GM12878 (cell line): ENCODE data around the gene SORCS2. TPM values are rescaled to one million over a fixed set of nuclear protein-coding genes. Genes with fewer than 3 reads are reported as not detected.

Experiments used
- ATAC-seq: fragments of 200-7000 bp; cut with Tn5 transposase; 3 replicates; pipeline ENCODE4 v1.9.1; 2020; ENCODE audit warnings: mild to moderate bottlenecking, moderate library complexity
- BruUV-seq: library from RNA; stranded (reverse); fragments of 400-500 nt; replicated peaks from 2 replicates; lab custom pipeline; 2021; lab: Mats Ljungman, UMichigan
- CTCF ChIA-PET: fragments of 300-600 bp; sonication (Branson Sonifier 250); formaldehyde crosslinking; extraction: SDS; loops from one replicate; lab custom pipeline; 2021; ENCODE audit warnings: inconsistent platforms; lab: Yijun Ruan, JAX
- POLR2A ChIA-PET: fragments of 350-600 bp; formaldehyde crosslinking; extraction: SDS; loops from one replicate; lab custom pipeline; 2021; ENCODE audit warnings: inconsistent platforms; lab: Charles Lee
- RAD21 ChIA-PET: fragments of 300-600 bp; sonication (Branson Sonifier 250); formaldehyde crosslinking; loops from one replicate; lab custom pipeline; 2023; ENCODE audit warnings: antibody characterized with exemption; ENCODE audit not compliant: unreplicated experiment; lab: Charles Lee
- SMC1A ChIA-PET: fragments of 300-600 bp; sonication (Branson Sonifier 250); formaldehyde crosslinking; loops from one replicate; lab custom pipeline; 2023; ENCODE audit not compliant: unreplicated experiment, uncharacterized antibody; lab: Charles Lee
- DNase-seq: peaks from one replicate; pipeline ENCODE4 v3.0.0-alpha.2; 2011; ENCODE audit warnings: low read depth, low spot score
- FAIRE-seq: peaks from 3 replicates; lab custom pipeline; 2011; peaks lifted over from hg19 to GRCh38; lab: Jason Lieb, UNC
- H2AFZ ChIP-seq: 2 replicates; pipeline ENCODE4 v1.6.0; 2011; ENCODE audit warnings: low read depth, low read length, control low read depth; ENCODE audit not compliant: control insufficient read depth
- H3K27ac ChIP-seq: 2 replicates; pipeline ENCODE4 v1.5.1; 2011; ENCODE audit warnings: control low read depth; ENCODE audit not compliant: control insufficient read depth, insufficient read depth
- H3K27me3 ChIP-seq, 2 experiments: replicated peaks in 1 of 2; 2 replicates each; pipeline versions ENCODE4 v1.6.0 to v1.6.1; 2011; ENCODE audit warnings: low read length in 1 of 2; ENCODE audit not compliant: control insufficient read depth in 2 of 2, insufficient read depth in 2 of 2
- H3K36me3 ChIP-seq, 2 experiments: 2 replicates each; pipeline ENCODE4 v1.5.1; 2011; ENCODE audit warnings: low read length in 1 of 2; ENCODE audit not compliant: control insufficient read depth in 2 of 2, insufficient read depth in 2 of 2
- H3K4me1 ChIP-seq: 2 replicates; pipeline ENCODE4 v1.6.1; 2011; ENCODE audit warnings: mild to moderate bottlenecking, low read length, moderate library complexity, mixed read lengths; ENCODE audit not compliant: control insufficient read depth, insufficient read depth
- H3K4me2 ChIP-seq: 2 replicates; pipeline ENCODE4 v1.6.0; 2011; ENCODE audit warnings: control low read depth; ENCODE audit not compliant: control insufficient read depth, insufficient read depth
- H3K4me3 ChIP-seq: fragments of 200-600 bp; sonication (generic); 2 replicates; pipeline ENCODE4 v1.5.1; 2016
- H3K79me2 ChIP-seq: 2 replicates; pipeline ENCODE4 v1.6.0; 2011; ENCODE audit warnings: low read length; ENCODE audit not compliant: control insufficient read depth, insufficient read depth
- H3K9ac ChIP-seq: 2 replicates; pipeline ENCODE4 v1.8.0; 2011; ENCODE audit warnings: low read length, control low read depth, mixed read lengths; ENCODE audit not compliant: control insufficient read depth, insufficient read depth
- H3K9me3 ChIP-seq: replicated peaks from 3 replicates; pipeline ENCODE4 v1.5.1; 2011; ENCODE audit warnings: mild to moderate bottlenecking, low read length; ENCODE audit not compliant: control insufficient read depth, insufficient read depth
- H4K20me1 ChIP-seq: 2 replicates; pipeline ENCODE4 v1.6.0; 2011; ENCODE audit not compliant: control insufficient read depth, insufficient read depth
- BACH1 ChIP-seq: fragments of 450-650 bp; IDR thresholded peaks from 2 replicates; pipeline ENCODE4 v1.6.1; 2017; ENCODE audit warnings: mild to moderate bottlenecking, borderline replicate concordance
- BHLHE40 ChIP-seq, 2 experiments: fragments of 450-650 bp in 1 of 2; IDR thresholded peaks; 2 replicates each; pipeline ENCODE4 v1.6.1; 2011 to 2017; ENCODE audit warnings: low read depth in 2 of 2, borderline replicate concordance in 1 of 2, improper control_type of control experiment in 1 of 2, low read length in 1 of 2, mild to moderate bottlenecking in 1 of 2
- CBFB ChIP-seq: IDR thresholded peaks from 2 replicates; pipeline ENCODE4 v1.6.1; 2016; ENCODE audit warnings: antibody characterized with exemption, low read depth
- PAX8 ChIP-seq: fragments of 450-650 bp; IDR thresholded peaks from 2 replicates; pipeline ENCODE4 v1.6.1; 2017; ENCODE audit warnings: mild to moderate bottlenecking, moderate library complexity
- RB1 ChIP-seq: fragments of 450-650 bp; formaldehyde crosslinking; IDR thresholded peaks from 2 replicates; pipeline ENCODE4 v1.6.1; 2017; ENCODE audit warnings: mild to moderate bottlenecking, borderline replicate concordance
- TCF3 ChIP-seq: IDR thresholded peaks from 2 replicates; pipeline ENCODE4 v1.6.1; 2012; ENCODE audit warnings: low read depth, mild to moderate bottlenecking, low read length, borderline replicate concordance; ENCODE audit not compliant: insufficient read depth
- ZBED1 ChIP-seq: IDR thresholded peaks from 2 replicates; pipeline ENCODE4 v1.6.1; 2016; ENCODE audit warnings: borderline replicate concordance
- ZNF274 ChIP-seq: IDR thresholded peaks from one replicate; pipeline ENCODE4 v1.8.0; 2011; ENCODE audit not compliant: insufficient read length, insufficient read depth
- ZSCAN29 ChIP-seq: fragments of 450-650 bp; IDR thresholded peaks from 2 replicates; pipeline ENCODE4 v1.6.1; 2017; ENCODE audit warnings: mild to moderate bottlenecking, moderate library complexity
- WGBS: methylation state at CpG from one replicate; pipeline ENCODE4 v1.1.6; 2016; ENCODE audit warnings: low lambda C conversion rate; ENCODE audit not compliant: insufficient replicate concordance, insufficient coverage; ENCODE audit errors: missing lambda C conversion rate; 5-methylcytosine and 5-hydroxymethylcytosine counted together
- in situ Hi-C: fragments of 300-500 bp; cut with MboI; formaldehyde crosslinking; loops from 9 replicates; pipeline ENCODE4 v1.14.3; 2018; ENCODE audit warnings: mixed read lengths
- intact Hi-C: fragments of 100-400 bp; cut with micrococcal nuclease; formaldehyde crosslinking; loops from one replicate; pipeline ENCODE4 v1.14.2; 2022; ENCODE audit not compliant: unreplicated experiment
- polyA plus RNA-seq, 11 experiments: library from polyadenylated mRNA; depleted of rRNA in 4 of 11; unstranded in 6 of 11; stranded (reverse) in 5 of 11; fragments of >200 nt; fragmentation: Nextera tagmentation in 4 of 11; fragmentation: Illumina TruSeq in 1 of 11; extraction: Ambion mirVana in 4 of 11; extraction: Trizol in 1 of 11; gene quantifications; 1 replicate in 1 of 11; 2 replicates in 10 of 11; pipeline versions ENCODE4 v1.2.1 to v1.2.3, GENCODE V29; 2011 to 2016; ENCODE audit warnings: inconsistent platforms in 2 of 11, missing spikeins in 2 of 11, low read depth in 1 of 11
- total RNA-seq, 4 experiments: library from RNA; depleted of rRNA in 3 of 4; stranded (reverse); fragments of >200 nt in 3 of 4; fragmentation: Illumina TruSeq in 1 of 4; extraction: Trizol in 1 of 4; gene quantifications; 2 replicates each; pipeline versions ENCODE4 v1.2.1 to v1.2.3, GENCODE V29; 2013 to 2021
- TF ChIP-seq, protein P1 (sequence below): fragments of 450-650 bp; formaldehyde crosslinking; IDR thresholded peaks from 2 replicates; pipeline ENCODE4 v1.4.0; 2020; ENCODE audit warnings: mild to moderate bottlenecking, moderate library complexity
- TF ChIP-seq, protein P2 (sequence below): fragments of 450-650 bp; IDR thresholded peaks from 2 replicates; pipeline ENCODE4 v1.6.1; 2017; ENCODE audit warnings: low read depth, mild to moderate bottlenecking, moderate library complexity

The SORCS2 gene
- total and polyA plus RNA-seq, 10 of the 15 experiments (the other 5 are each of a cell fraction or from before 2014, with no cell fraction given) = 0.01 to 0.15 (median 0.05) TPM; not detected in 5

DNA sequence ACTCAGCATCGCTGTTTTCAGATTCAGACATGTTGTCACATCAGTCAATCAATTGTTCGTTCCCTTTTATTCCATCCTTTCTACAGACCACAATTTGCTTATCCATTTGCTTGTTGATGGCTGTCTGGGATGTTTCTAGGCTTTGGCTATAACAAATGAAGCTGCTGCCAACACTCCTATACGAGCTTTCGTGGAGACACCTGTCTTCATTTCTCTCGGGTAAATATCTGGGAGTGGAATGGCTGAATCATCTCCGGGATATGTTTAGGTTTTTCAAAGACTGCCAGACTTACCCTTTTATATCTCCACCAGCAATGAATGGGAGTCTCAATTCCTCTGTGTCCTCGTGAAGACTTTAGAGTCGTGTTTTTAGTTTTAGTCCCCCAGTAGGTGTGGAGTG is 118.9 kb downstream of the SORCS2 start:
- no peaks in the 10 kb centered on the region for H3K27me3 ChIP-seq
- H3K4me1 ChIP-seq = no peaks in the 10 kb centered on the region
- H3K9me3 ChIP-seq = no peaks in the 10 kb centered on the region
- TF ChIP-seq ZSCAN29 (no peak), ZNF274 (no peak), RB1 (no peak), PAX8 (no peak), BHLHE40 (IDR thresholded peaks at IDR 0.05; ENCODE audit: borderline replicate concordance in 1 of 2, low read depth in 2 of 2, low read length in 1 of 2) (no peak), TCF3 (no peak), ZBED1 (no peak), CBFB (no peak), BACH1 (no peak)
- TF ChIP-seq, protein P1, sequence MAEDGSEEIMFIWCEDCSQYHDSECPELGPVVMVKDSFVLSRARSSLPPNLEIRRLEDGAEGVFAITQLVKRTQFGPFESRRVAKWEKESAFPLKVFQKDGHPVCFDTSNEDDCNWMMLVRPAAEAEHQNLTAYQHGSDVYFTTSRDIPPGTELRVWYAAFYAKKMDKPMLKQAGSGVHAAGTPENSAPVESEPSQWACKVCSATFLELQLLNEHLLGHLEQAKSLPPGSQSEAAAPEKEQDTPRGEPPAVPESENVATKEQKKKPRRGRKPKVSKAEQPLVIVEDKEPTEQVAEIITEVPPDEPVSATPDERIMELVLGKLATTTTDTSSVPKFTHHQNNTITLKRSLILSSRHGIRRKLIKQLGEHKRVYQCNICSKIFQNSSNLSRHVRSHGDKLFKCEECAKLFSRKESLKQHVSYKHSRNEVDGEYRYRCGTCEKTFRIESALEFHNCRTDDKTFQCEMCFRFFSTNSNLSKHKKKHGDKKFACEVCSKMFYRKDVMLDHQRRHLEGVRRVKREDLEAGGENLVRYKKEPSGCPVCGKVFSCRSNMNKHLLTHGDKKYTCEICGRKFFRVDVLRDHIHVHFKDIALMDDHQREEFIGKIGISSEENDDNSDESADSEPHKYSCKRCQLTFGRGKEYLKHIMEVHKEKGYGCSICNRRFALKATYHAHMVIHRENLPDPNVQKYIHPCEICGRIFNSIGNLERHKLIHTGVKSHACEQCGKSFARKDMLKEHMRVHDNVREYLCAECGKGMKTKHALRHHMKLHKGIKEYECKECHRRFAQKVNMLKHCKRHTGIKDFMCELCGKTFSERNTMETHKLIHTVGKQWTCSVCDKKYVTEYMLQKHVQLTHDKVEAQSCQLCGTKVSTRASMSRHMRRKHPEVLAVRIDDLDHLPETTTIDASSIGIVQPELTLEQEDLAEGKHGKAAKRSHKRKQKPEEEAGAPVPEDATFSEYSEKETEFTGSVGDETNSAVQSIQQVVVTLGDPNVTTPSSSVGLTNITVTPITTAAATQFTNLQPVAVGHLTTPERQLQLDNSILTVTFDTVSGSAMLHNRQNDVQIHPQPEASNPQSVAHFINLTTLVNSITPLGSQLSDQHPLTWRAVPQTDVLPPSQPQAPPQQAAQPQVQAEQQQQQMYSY (CRISPR knock-in tag) = no peak
- TF ChIP-seq, protein P2, sequence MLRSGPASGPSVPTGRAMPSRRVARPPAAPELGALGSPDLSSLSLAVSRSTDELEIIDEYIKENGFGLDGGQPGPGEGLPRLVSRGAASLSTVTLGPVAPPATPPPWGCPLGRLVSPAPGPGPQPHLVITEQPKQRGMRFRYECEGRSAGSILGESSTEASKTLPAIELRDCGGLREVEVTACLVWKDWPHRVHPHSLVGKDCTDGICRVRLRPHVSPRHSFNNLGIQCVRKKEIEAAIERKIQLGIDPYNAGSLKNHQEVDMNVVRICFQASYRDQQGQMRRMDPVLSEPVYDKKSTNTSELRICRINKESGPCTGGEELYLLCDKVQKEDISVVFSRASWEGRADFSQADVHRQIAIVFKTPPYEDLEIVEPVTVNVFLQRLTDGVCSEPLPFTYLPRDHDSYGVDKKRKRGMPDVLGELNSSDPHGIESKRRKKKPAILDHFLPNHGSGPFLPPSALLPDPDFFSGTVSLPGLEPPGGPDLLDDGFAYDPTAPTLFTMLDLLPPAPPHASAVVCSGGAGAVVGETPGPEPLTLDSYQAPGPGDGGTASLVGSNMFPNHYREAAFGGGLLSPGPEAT = no peak
- ChIA-PET CTCF (no interaction called here), POLR2A (no interaction called here), RAD21 (no interaction called here), SMC1A (no interaction called here)
- H2AFZ ChIP-seq = no peak overlapping the region
- BruUV-seq = no TSS peak
- no peak for FAIRE-seq
- no peak overlapping the region for H3K4me2 ChIP-seq
- no peak overlapping the region for H3K9ac ChIP-seq
- in situ Hi-C loops = no loop called here
- intact Hi-C loops = no loop called here
- 28% methylated on average over 8 of the region's 8 CpGs for WGBS
- H3K79me2 ChIP-seq = no peaks in the 10 kb centered on the region
- ATAC-seq = no peak
- H3K36me3 ChIP-seq = no peaks in the 10 kb centered on the region
- no peak for DNase-seq
- no peak overlapping the region for H3K27ac ChIP-seq
- H3K4me3 ChIP-seq = no peak overlapping the region
- H4K20me1 ChIP-seq = no peaks in the 10 kb centered on the region
